ENCODE measurements around the gene GABRB1.

- no peak for TF ChIP-seq RXRA (IDR thresholded peaks at IDR 0.05; ENCODE audit: insufficient read depth, low read depth, low read length)
- no peak for TF ChIP-seq RAD21 (IDR thresholded peaks at IDR 0.05 in 1 of 2, conservative IDR thresholded peaks at IDR 0.05 in 1 of 2; ENCODE audit: low read depth in 2 of 2, low read length in 2 of 2)
- no peak for TF ChIP-seq CTCF (IDR thresholded peaks at IDR 0.05; ENCODE audit: control extremely low read depth in 1 of 3, insufficient read depth in 1 of 3, low read depth in 1 of 3, low read length in 3 of 3)
- no peak for TF ChIP-seq SIN3A (conservative IDR thresholded peaks at IDR 0.05 in 1 of 2, IDR thresholded peaks at IDR 0.05 in 1 of 2; ENCODE audit: low read depth in 1 of 2, low read length in 2 of 2)
- no peak for TF ChIP-seq EP300 (IDR thresholded peaks at IDR 0.05; ENCODE audit: borderline replicate concordance in 1 of 2, low read depth in 2 of 2, low read length in 2 of 2)
- no peak for TF ChIP-seq CTBP2 (IDR thresholded peaks at IDR 0.05; ENCODE audit: borderline replicate concordance, insufficient read depth, insufficient read length, low read length)
- no peak for TF ChIP-seq JUN (IDR thresholded peaks at IDR 0.05; ENCODE audit: low read depth, low read length)
These were observed 70.1 kb downstream of the GABRB1 start for GRCh38 chr4:47101453-47101852.

Data from H1 (cell line).